ENCODE results near the gene PARD6G.

Gene PARD6G

DNA sequence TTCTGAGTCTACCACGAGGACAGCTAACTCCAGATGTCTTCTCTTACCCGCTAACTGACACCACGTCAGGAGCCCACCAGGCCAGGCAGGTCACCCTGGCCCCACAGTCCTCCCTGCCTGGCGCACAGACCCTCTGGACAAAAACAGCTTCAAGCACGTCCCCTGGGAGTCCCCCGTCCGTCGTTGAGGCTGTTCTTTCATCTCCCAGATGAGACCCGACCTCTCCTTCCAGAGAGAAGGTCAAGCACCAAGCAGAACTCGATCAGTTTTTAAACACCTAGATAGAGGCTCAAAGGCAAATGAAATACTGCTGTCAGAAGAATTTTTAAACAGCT, 57.8 kb downstream of the PARD6G start:
- DNase-seq (ENCODE audit: low spot score): no peak

DNA sequence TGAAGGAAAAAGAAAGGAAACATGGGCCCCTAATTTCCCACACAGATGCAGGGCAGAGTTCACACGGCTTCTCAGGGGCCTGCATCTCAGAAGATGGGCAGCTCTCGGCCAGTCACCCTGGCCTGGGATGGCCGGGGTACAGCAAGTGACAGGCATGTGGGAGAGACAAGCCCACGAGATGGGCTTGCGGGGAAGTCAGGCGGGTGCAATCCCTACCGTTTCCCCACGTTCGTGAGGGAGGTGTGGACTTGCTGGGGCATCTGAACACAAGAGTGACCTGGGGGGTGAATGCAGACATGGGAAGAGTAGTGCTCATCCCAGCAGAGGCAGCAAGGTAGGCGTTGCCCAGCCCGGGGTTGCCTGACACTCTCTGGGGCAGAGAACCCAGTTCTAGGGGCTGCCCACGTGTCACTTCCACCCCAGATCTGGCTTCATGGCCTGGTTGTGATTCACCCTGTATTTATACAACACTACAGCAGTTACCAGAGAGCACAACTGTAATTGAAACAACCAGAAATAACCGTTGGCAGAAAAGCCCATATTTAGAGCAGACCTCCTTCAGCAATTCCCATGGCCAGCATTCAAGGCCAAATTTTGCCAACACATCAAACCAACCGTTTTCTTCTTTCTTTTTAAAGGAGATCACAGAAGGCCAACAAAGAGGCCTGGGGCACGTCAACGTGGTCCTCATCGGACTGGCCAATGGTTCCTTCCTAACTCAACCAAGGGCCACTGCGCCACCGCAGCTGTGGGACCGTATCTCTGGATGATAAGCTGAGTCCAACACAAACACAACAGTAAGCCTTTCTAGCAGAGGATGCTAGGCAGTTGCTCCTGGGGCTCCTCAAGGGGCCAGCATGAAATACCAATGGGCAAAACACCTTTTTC, 58.4 kb downstream of the PARD6G start:
- no peak for DNase-seq (ENCODE audit: low spot score)

DNA sequence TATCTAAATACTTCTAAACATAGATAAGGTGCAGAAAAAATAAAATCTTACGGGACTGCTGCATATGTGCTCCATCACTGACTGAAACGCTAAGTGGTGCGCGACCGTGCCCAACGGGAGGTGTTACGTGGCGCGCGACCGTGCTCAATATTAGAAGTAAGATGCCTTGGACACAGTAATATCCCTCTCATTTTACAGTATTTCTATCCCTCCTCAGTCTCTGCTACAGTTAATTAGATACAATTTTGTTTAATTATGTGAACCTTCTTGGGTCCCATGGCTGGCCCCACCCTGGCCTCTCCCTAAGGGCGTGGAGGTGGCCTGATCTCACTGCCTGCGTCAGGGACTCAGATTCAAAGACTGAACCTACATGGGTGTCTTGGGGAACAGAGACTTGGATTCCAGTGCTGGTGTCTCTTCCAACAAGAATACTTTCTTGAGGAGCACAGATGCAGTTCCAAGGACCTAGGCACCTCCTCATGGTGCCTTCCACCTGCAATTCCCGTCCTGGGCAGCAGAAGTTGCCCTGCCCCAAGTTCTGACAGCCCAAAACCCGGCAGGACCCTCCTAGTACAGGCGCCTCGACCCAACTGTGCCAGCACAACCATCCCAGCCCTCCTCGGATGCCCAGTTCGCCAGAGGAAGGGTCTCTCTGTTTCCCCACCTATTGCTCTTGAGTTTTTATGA, 59.2 kb downstream of the PARD6G start:
- DNase-seq (ENCODE audit: low spot score): no peak

GRCh38 chr18:80185545-80185944, 61.8 kb downstream of the PARD6G start:
- no peak for DNase-seq (ENCODE audit: low spot score)

DNA sequence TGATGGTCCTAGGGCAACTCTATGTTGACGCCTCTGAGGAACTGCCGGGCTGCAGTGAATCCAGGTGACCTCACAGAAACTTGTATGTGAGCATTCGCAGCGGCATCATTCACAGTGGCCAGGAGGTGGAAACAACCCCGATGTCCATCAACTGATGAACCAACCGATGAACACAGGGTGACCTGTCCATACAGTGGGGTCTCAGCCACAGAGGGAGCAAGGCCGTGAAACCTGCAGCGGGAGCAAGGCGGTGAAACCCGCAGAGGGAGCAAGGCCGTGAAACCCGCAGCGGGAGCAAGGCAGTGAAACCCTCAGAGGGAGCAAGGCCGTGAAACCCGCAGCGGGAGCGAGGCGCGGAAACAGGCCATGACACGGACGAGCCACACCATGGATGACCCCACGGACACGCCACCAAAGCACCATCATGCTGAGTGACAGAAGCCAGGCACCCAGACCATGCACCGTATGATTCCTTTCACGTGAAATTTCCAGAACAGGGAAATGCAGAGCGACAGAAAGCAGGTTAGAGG, 63.0 kb downstream of the PARD6G start:
- DNase-seq (ENCODE audit: low spot score): peak; percentile 33

- DNase-seq (ENCODE audit: low spot score): no peak
These were observed 63.9 kb downstream of the PARD6G start for GRCh38 chr18:80183273-80184050.

DNA sequence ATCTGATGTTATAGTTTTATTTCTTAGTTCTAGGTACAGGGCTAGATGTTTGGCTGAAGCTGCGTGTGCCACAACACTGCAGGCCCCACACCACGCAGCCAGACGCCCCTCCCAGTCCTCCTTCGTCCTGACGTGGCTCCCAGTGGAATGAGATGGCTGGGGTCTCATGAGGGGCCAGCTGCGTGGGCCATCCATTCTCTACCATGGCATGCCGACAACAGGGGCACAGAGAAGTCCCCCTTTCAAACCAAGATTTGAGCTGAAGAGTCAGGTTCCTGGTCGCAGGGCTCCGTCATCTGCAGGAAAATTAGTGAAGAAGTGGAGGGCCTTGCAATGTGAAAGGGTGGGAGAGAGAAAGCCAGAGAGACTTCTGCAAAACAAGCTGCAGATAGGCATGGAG, 64.5 kb downstream of the PARD6G start:
- no peak for DNase-seq (ENCODE audit: low spot score)

- no peak for DNase-seq (ENCODE audit: low spot score)
These were observed 65.5 kb downstream of the PARD6G start for GRCh38 chr18:80181642-80182461.

DNA sequence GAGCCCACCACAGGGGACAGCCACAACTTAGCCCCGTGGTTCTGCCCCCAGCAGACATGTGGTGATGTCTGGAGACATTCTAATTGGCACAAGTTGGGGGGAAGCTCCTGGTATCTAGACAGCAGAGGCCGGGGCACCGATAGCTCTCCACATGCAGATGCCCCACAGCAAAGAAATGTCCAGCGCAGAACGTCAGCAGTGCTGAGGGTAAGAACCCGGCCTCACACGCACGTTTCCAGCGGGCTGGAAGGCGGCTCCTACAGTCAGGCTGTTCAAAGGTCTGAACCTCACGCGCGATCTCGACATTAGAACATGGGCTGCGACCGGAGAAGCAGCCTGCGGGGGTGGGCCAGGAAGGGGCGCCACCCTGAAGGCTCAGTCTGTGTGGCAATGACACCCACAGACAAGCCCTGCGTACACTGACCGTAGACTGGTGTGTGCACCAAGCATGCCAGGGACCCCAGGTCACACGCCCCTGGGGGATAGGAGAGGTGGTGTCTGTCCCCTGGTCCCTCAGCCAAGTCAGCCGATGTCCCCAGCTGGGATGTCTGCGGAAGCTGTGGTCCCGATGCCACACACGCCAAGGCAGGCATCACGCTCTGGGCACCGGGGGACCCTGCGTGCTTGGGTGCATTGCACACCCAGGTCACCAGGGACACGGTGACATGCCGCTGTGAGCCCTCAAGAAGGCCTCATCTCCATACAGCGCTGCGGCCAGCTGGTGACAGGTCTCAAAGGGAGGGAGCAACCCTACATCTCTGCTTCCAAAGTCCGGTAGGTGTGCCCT, 66.3 kb downstream of the PARD6G start:
- DNase-seq (ENCODE audit: low spot score): no peak

DNA sequence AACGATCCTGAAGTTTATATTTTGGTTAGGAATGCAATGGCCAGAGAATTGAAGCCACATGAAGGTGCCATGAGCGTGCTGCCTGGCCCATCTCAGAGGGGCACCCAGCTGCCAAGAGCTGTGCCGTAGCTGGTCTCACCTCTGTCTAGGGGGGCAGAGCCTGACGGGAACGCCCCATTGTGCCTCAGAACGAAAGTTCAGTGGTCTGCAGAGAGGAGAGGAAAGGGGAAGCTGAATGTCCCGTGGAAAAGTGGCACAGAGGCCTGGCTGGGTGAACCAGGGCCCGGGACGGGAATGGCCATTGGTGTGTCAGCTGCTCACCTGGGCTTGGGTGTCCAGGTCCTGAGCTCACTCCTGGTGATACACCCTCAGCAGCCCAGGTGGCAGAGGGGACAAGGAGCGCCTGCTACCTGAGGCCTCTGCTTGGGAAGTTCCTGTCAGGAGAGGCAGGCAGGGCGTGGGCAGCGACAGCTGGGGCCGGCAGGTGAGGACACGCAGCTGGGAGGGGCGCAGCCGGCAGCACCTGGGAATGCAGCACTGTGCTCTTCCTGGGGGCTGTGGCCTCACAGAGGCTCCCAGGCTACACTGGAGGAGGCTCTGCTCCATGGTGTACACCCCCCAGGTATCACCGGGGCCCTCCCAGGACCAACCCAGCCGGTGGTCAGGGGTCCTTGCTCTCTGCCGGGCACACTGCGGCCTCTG, 67.3 kb downstream of the PARD6G start:
- no peak for DNase-seq (ENCODE audit: low spot score)

DNA sequence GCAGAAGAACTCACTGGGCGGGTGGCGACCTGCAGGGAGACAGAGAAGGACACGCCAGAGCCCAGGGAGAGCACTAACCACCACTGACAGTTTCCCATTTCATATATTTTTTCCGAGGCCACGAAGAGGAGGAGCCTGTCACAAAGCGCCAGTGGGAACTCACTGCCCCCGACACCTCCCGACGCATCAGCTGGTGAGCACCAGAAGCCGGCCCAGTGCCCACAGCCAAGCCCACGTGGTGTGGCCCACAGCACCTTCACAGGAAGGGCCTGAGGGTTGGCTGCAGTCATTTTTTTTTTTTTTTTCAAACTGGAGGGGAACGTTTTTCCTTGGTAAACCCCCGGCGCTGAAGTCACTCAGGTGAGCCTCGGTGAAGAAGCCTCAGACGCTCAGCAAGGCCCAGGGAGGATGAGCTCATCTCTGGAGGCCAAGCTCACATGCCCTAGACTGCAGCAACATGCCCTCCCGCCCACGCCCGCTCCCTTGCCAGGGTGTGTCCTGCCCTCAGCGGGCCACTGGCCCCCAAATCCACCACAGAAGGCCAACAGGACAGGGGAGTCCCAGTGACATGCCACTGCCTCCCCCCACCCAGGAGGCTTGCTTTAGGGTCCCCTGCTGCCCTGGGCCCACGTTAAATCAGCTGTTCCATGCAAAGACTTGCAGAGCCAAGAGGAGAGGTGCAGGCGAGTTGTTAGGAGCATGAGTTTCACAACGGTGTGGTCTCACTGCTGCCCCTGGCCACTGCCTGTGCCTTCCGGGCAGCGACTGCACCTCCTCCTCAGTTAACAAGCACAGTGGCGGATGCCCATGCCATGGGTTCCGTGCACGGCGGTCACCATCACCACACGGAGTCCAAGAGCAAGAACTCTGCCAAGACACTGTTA, 68.1 kb downstream of the PARD6G start:
- no peak for DNase-seq (ENCODE audit: low spot score)

- no peak for DNase-seq (ENCODE audit: low spot score)
These were observed 70.2 kb downstream of the PARD6G start for GRCh38 chr18:80177128-80177527.

DNA sequence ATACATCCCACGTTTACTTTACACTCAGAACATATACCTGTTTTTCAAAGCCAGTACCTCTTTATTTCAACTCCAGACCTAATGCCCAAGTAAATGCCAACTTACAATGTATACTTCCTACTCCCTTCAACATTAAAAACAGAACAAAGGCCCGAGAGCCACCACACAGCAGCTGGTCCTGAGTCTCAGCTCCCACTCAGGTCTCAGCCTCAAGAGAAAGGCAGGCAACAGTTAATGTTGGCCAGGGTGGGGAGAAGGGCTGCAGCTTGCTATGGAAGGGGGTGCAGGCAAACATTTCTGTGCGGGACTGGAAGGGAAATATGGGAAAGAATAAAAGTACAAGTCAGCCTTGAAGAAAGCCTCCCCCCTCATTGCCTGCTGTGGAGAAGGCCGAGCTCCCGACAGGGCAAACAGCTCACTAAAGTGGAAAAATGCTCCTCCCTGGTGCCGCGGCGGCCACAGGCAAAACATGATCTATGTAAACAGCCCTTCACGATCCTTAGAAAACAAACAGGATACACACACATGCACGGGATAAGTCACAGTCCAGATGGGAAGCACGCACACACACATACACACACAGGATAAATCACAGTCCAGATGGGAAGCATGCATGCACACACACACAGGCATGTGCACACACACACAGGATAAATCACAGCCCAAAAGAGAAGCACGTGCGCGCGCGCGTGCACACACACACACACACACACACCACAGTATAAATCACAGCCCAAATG, 70.8 kb downstream of the PARD6G start:
- no peak for DNase-seq (ENCODE audit: low spot score)

GRCh38 chr18:80175451-80176204, 71.7 kb downstream of the PARD6G start:
- no peak for DNase-seq (ENCODE audit: low spot score)

DNA sequence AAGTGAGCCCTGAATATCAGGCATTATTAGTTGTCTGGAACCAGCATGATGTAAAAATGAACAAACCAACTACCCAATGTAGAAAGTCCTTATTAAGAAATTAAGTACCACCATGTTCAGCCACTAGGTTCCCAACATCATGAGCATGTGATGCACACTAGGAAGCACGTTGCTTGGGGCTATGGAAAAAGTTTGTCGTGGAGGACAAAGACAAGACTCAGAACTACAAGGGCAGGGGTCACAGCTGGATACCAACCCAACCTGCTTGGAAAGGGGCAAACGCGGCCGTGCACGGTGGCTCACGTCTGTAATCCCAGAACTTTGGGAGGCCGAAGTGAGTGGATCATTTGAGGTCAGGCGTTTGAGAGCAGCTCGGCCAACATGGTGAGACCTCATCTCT, 74.3 kb downstream of the PARD6G start:
- DNase-seq (ENCODE audit: low spot score): no peak

DNA sequence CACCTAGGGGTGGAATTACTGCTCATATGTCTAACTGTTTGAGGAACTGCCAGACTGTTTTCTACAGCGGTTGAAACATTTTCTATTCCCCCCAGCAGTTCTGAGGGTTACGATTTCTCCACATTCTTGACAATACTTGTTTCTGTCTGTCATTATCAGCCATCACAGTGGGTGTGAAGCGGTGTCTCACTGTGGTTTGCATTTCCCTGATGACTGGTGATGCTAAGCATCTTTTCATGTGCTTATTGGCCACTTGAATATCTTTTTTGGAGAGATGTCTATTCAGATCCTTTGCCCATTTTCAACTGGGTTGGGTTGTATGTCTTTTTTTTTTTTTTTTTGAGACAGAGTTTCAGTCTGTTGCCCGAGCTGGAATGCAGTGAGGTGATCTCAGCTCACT, 75.3 kb downstream of the PARD6G start:
- DNase-seq (ENCODE audit: low spot score): no peak

DNA sequence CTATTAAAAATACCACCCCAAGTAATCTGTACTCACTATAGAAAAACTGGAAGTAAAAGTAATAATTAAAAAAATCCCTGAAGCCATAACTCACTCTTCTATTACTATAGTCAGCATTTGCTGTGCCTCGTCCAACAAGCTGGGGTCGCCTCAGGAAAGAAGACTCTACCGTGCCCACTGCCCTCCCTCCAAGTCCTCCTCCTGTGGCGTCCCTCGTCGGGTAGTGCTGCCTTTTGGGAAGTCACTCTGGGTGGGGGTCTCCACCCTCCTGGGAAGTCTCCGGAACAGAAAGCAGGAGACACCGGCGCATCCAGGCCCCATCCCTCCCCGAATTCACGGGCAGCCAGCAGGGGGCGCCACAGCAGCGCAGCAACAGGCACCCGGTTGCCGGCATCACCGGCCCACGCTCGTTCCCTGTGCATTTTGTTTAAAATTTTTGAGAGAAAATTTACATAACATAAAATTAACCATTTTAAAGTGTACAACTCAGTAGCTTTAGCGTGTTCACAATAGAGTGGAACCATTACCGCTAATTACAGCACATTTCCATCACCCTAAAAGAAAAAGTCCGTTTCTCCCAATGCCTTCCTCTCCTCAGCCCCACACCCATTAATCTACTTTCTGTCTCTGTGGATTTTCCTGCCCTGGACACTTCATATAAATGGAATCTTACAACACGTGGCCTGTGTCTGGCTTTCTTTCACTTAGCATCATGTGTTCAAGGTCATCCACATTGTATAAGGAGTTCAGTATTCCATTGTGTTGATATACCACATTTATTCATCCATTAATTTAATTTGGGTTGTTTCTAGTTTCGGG, 76.1 kb downstream of the PARD6G start:
- DNase-seq (ENCODE audit: low spot score): peak; percentile 60

Data from left forelimb (tissue), 1 donor.